GM23338 (cell line): Measurements from ENCODE around the gene INPP4A. TPM values are rescaled to one million over a fixed set of nuclear protein-coding genes. Genes with fewer than 3 reads are reported as not detected.

Experiments used
- ATAC-seq: fragments of 200-7000 bp; cut with Tn5 transposase; 3 replicates; pipeline ENCODE4 v1.9.1; 2020
- DNase-seq: peaks from one replicate; pipeline ENCODE4 v3.0.0-alpha.2; 2015; ENCODE audit warnings: low spot score
- H2AFZ ChIP-seq: fragments of 200-600 bp; sonication (generic); 2 replicates; pipeline ENCODE4 v1.8.0; 2016; ENCODE audit warnings: antibody characterized with exemption, mild to moderate bottlenecking, moderate library complexity
- H3F3A ChIP-seq: fragments of 200-600 bp; sonication (generic); replicated peaks from 2 replicates; pipeline ENCODE4 v1.8.0; 2017; ENCODE audit warnings: antibody characterized with exemption, mixed run types, low read depth
- H3K27ac ChIP-seq: fragments of 200-600 bp; sonication (generic); 2 replicates; pipeline ENCODE4 v1.6.1; 2016; ENCODE audit warnings: low read depth
- H3K27me3 ChIP-seq: fragments of 200-600 bp; sonication (generic); 2 replicates; pipeline ENCODE4 v1.8.0; 2016; ENCODE audit warnings: mild to moderate bottlenecking, mixed run types, moderate library complexity; ENCODE audit not compliant: insufficient read depth
- H3K36me3 ChIP-seq: fragments of 200-600 bp; sonication (generic); 2 replicates; pipeline ENCODE4 v1.8.0; 2016; ENCODE audit warnings: mild to moderate bottlenecking; ENCODE audit not compliant: insufficient read depth
- H3K4me1 ChIP-seq: fragments of 200-600 bp; sonication (generic); 2 replicates; pipeline ENCODE4 v1.8.0; 2016; ENCODE audit warnings: mild to moderate bottlenecking, moderate library complexity; ENCODE audit not compliant: insufficient read depth
- H3K4me2 ChIP-seq: fragments of 200-600 bp; sonication (generic); 2 replicates; pipeline ENCODE4 v1.7.1; 2017; ENCODE audit warnings: mixed run types
- H3K4me3 ChIP-seq: fragments of 200-600 bp; sonication (generic); 2 replicates; pipeline ENCODE4 v1.6.1; 2016; ENCODE audit warnings: mixed run types
- H3K79me2 ChIP-seq: fragments of 200-600 bp; sonication (generic); replicated peaks from 2 replicates; pipeline ENCODE4 v1.8.0; 2017; ENCODE audit warnings: mild to moderate bottlenecking; ENCODE audit not compliant: insufficient read depth
- H3K9me2 ChIP-seq: fragments of 200-600 bp; sonication (generic); 2 replicates; pipeline ENCODE4 v1.8.0; 2017; ENCODE audit not compliant: insufficient read depth
- H4K20me1 ChIP-seq: fragments of 200-600 bp; sonication (generic); replicated peaks from 2 replicates; pipeline ENCODE4 v1.8.0; 2017; ENCODE audit warnings: mild to moderate bottlenecking; ENCODE audit not compliant: insufficient read depth
- H3K27ac Mint-ChIP-seq: 2 replicates; pipeline ENCODE4 v1.8.0; 2020; ENCODE audit warnings: inconsistent platforms, mild to moderate bottlenecking, moderate library complexity, mixed read lengths
- H3K27me3 Mint-ChIP-seq: 3 replicates; pipeline ENCODE4 v1.8.0; 2022; ENCODE audit warnings: low read depth, mild to moderate bottlenecking, moderate library complexity, mixed read lengths, inconsistent platforms; ENCODE audit not compliant: insufficient read depth, poor library complexity
- H3K36me3 Mint-ChIP-seq: 3 replicates; pipeline ENCODE4 v1.8.0; 2021; ENCODE audit warnings: low read depth, mild to moderate bottlenecking, inconsistent platforms, moderate library complexity, mixed read lengths
- H3K4me1 Mint-ChIP-seq: 3 replicates; pipeline ENCODE4 v1.8.0; 2020; ENCODE audit warnings: mild to moderate bottlenecking, inconsistent platforms, mixed read lengths
- H3K4me3 Mint-ChIP-seq: 3 replicates; pipeline ENCODE4 v1.8.0; 2021; ENCODE audit warnings: moderate library complexity, mild to moderate bottlenecking, inconsistent platforms, mixed read lengths
- H3K9me3 Mint-ChIP-seq: 3 replicates; pipeline ENCODE4 v1.8.0; 2020; ENCODE audit warnings: moderate library complexity, mild to moderate bottlenecking, inconsistent platforms, mixed read lengths
- CREB1 ChIP-seq: fragments of 250-450 bp; sonication (Bioruptor Pico); IDR thresholded peaks from 2 replicates; pipeline ENCODE4 v1.5.0; 2020; ENCODE audit warnings: low read depth, mild to moderate bottlenecking, moderate library complexity
- EZH2 ChIP-seq: fragments of 200-600 bp; sonication (generic); IDR thresholded peaks from one replicate; pipeline ENCODE4 v1.8.0; 2017; ENCODE audit warnings: antibody characterized with exemption, mild to moderate bottlenecking, low read depth; ENCODE audit not compliant: unreplicated experiment
- EZH2phosphoT487 ChIP-seq: fragments of 200-600 bp; sonication (generic); IDR thresholded peaks from one replicate; pipeline ENCODE4 v1.8.1; 2018; ENCODE audit warnings: antibody characterized with exemption; ENCODE audit not compliant: unreplicated experiment
- JUNB ChIP-seq: IDR thresholded peaks from one replicate; pipeline ENCODE4 v1.6.1; 2016; ENCODE audit warnings: antibody characterized with exemption; ENCODE audit not compliant: unreplicated experiment
- NANOG ChIP-seq: IDR thresholded peaks from 2 replicates; pipeline ENCODE4 v1.6.1; 2016; ENCODE audit warnings: antibody characterized with exemption, borderline replicate concordance
- POLR2AphosphoS5 ChIP-seq: IDR thresholded peaks from 2 replicates; pipeline ENCODE4 v1.6.1; 2016; ENCODE audit warnings: antibody characterized with exemption, low read depth
- STAT1 ChIP-seq: IDR thresholded peaks from one replicate; pipeline ENCODE4 v1.6.1; 2016; ENCODE audit warnings: antibody characterized with exemption; ENCODE audit not compliant: unreplicated experiment
- ZNF114 ChIP-seq: fragments of 250-450 bp; sonication (Bioruptor Pico); IDR thresholded peaks from 2 replicates; pipeline ENCODE4 v1.5.0; 2020; ENCODE audit warnings: mild to moderate bottlenecking, moderate library complexity
- ZNF331 ChIP-seq: fragments of 250-450 bp; sonication (Bioruptor Pico); IDR thresholded peaks from 2 replicates; pipeline ENCODE4 v1.5.0; 2020; ENCODE audit warnings: low read depth, mild to moderate bottlenecking, moderate library complexity
- polyA plus RNA-seq: library from polyadenylated mRNA; unstranded; fragments of >200 nt; fragmentation: Nextera tagmentation; extraction: Ambion mirVana; gene quantifications from 2 replicates; pipeline ENCODE4 v1.2.1, GENCODE V29; 2016
- total RNA-seq: library from RNA; depleted of rRNA; stranded (reverse); fragments of >200 nt; shearing (Covaris generic); gene quantifications from 2 replicates; pipeline ENCODE4 v1.2.3, GENCODE V29; 2014
- TF ChIP-seq, protein P1 (sequence below): IDR thresholded peaks from one replicate; pipeline ENCODE4 v1.6.1; 2018; ENCODE audit warnings: antibody characterized with exemption; ENCODE audit not compliant: unreplicated experiment
- TF ChIP-seq, protein P2 (sequence below): fragments of 250-450 bp; sonication (Bioruptor Pico); IDR thresholded peaks from 2 replicates; pipeline ENCODE4 v1.5.0; 2020; ENCODE audit warnings: mild to moderate bottlenecking, moderate library complexity
- TF ChIP-seq, protein P3 (sequence below): IDR thresholded peaks from 2 replicates; pipeline ENCODE4 v1.6.1; 2016; ENCODE audit warnings: antibody characterized with exemption
- TF ChIP-seq, protein P4 (sequence below), 2 experiments: fragments of 200-600 bp in 1 of 2; sonication (generic) in 1 of 2; conservative IDR thresholded peaks; 2 replicates each; pipeline versions ENCODE4 v1.5.1 to v1.6.1; 2016 to 2017; ENCODE audit warnings: antibody characterized with exemption in 2 of 2, low read depth in 2 of 2, mild to moderate bottlenecking in 2 of 2, moderate library complexity in 1 of 2

INPP4A gene
- total and polyA plus RNA-seq, 2 experiments from 2014 or later, result 8.5 to 36.9 TPM

DNA sequence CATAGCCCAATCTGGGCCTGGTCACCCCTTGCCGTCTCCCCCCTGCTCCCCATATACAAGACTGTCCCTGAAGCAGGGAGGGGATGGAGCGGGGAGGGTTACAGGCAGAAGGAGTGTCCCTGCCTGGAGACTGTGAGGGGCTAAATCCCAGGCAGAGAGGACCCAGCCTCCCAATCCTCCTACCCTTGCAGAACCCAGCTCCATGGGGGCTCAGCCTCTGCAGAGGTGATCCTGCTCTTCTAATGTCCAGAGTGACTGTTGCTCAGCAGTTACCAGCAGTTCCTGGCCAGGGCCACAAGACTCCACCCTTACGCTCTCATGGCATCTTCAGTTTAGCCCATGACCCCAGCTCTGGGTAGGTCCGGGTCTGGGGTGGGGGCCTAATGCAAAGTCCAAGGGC, 105.5 kb downstream of the INPP4A start:
- ATAC-seq, result no peak
- peaks cover 42% of the 10 kb centered on the region for H3K36me3 Mint-ChIP-seq
- peaks cover 6% of the 10 kb centered on the region; the same call in 1 of the 2 replicates for H4K20me1 ChIP-seq

More for the DNA sequence above, 105.5 kb downstream of the INPP4A start:
- H3K27ac Mint-ChIP-seq, result no peak overlapping the region
- H3K4me3 ChIP-seq, result no peak overlapping the region
- H2AFZ ChIP-seq, result no peak overlapping the region
- no peak overlapping the region for H3K27ac ChIP-seq
- H3K79me2 ChIP-seq, result no peaks in the 10 kb centered on the region
- H3F3A ChIP-seq, result no peaks in the 10 kb centered on the region
- H3K9me3 Mint-ChIP-seq, result no peaks in the 10 kb centered on the region
- TF ChIP-seq POLR2AphosphoS5 (no peak), CREB1 (no peak), JUNB (no peak), EZH2 (no peak), EZH2phosphoT487 (no peak), NANOG (no peak), ZNF331 (no peak), STAT1 (no peak), ZNF114 (CRISPR knock-in tag) (no peak)
- TF ChIP-seq, protein P1, sequence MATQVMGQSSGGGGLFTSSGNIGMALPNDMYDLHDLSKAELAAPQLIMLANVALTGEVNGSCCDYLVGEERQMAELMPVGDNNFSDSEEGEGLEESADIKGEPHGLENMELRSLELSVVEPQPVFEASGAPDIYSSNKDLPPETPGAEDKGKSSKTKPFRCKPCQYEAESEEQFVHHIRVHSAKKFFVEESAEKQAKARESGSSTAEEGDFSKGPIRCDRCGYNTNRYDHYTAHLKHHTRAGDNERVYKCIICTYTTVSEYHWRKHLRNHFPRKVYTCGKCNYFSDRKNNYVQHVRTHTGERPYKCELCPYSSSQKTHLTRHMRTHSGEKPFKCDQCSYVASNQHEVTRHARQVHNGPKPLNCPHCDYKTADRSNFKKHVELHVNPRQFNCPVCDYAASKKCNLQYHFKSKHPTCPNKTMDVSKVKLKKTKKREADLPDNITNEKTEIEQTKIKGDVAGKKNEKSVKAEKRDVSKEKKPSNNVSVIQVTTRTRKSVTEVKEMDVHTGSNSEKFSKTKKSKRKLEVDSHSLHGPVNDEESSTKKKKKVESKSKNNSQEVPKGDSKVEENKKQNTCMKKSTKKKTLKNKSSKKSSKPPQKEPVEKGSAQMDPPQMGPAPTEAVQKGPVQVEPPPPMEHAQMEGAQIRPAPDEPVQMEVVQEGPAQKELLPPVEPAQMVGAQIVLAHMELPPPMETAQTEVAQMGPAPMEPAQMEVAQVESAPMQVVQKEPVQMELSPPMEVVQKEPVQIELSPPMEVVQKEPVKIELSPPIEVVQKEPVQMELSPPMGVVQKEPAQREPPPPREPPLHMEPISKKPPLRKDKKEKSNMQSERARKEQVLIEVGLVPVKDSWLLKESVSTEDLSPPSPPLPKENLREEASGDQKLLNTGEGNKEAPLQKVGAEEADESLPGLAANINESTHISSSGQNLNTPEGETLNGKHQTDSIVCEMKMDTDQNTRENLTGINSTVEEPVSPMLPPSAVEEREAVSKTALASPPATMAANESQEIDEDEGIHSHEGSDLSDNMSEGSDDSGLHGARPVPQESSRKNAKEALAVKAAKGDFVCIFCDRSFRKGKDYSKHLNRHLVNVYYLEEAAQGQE, result no peak
- TF ChIP-seq, protein P2, sequence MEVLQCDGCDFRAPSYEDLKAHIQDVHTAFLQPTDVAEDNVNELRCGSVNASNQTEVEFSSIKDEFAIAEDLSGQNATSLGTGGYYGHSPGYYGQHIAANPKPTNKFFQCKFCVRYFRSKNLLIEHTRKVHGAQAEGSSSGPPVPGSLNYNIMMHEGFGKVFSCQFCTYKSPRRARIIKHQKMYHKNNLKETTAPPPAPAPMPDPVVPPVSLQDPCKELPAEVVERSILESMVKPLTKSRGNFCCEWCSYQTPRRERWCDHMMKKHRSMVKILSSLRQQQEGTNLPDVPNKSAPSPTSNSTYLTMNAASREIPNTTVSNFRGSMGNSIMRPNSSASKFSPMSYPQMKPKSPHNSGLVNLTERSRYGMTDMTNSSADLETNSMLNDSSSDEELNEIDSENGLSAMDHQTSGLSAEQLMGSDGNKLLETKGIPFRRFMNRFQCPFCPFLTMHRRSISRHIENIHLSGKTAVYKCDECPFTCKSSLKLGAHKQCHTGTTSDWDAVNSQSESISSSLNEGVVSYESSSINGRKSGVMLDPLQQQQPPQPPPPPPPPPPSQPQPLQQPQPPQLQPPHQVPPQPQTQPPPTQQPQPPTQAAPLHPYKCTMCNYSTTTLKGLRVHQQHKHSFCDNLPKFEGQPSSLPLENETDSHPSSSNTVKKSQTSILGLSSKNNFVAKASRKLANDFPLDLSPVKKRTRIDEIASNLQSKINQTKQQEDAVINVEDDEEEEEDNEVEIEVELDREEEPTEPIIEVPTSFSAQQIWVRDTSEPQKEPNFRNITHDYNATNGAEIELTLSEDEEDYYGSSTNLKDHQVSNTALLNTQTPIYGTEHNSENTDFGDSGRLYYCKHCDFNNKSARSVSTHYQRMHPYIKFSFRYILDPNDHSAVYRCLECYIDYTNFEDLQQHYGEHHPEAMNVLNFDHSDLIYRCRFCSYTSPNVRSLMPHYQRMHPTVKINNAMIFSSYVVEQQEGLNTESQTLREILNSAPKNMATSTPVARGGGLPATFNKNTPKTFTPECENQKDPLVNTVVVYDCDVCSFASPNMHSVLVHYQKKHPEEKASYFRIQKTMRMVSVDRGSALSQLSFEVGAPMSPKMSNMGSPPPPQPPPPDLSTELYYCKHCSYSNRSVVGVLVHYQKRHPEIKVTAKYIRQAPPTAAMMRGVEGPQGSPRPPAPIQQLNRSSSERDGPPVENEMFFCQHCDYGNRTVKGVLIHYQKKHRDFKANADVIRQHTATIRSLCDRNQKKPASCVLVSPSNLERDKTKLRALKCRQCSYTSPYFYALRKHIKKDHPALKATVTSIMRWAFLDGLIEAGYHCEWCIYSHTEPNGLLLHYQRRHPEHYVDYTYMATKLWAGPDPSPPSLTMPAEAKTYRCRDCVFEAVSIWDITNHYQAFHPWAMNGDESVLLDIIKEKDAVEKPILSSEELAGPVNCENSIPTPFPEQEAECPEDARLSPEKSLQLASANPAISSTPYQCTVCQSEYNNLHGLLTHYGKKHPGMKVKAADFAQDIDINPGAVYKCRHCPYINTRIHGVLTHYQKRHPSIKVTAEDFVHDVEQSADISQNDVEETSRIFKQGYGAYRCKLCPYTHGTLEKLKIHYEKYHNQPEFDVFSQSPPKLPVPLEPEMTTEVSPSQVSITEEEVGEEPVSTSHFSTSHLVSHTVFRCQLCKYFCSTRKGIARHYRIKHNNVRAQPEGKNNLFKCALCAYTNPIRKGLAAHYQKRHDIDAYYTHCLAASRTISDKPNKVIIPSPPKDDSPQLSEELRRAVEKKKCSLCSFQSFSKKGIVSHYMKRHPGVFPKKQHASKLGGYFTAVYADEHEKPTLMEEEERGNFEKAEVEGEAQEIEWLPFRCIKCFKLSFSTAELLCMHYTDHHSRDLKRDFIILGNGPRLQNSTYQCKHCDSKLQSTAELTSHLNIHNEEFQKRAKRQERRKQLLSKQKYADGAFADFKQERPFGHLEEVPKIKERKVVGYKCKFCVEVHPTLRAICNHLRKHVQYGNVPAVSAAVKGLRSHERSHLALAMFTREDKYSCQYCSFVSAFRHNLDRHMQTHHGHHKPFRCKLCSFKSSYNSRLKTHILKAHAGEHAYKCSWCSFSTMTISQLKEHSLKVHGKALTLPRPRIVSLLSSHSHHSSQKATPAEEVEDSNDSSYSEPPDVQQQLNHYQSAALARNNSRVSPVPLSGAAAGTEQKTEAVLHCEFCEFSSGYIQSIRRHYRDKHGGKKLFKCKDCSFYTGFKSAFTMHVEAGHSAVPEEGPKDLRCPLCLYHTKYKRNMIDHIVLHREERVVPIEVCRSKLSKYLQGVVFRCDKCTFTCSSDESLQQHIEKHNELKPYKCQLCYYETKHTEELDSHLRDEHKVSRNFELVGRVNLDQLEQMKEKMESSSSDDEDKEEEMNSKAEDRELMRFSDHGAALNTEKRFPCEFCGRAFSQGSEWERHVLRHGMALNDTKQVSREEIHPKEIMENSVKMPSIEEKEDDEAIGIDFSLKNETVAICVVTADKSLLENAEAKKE (CRISPR knock-in tag), result no peak
- TF ChIP-seq, protein P3, sequence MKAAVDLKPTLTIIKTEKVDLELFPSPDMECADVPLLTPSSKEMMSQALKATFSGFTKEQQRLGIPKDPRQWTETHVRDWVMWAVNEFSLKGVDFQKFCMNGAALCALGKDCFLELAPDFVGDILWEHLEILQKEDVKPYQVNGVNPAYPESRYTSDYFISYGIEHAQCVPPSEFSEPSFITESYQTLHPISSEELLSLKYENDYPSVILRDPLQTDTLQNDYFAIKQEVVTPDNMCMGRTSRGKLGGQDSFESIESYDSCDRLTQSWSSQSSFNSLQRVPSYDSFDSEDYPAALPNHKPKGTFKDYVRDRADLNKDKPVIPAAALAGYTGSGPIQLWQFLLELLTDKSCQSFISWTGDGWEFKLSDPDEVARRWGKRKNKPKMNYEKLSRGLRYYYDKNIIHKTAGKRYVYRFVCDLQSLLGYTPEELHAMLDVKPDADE, result no peak
- TF ChIP-seq, protein P4, sequence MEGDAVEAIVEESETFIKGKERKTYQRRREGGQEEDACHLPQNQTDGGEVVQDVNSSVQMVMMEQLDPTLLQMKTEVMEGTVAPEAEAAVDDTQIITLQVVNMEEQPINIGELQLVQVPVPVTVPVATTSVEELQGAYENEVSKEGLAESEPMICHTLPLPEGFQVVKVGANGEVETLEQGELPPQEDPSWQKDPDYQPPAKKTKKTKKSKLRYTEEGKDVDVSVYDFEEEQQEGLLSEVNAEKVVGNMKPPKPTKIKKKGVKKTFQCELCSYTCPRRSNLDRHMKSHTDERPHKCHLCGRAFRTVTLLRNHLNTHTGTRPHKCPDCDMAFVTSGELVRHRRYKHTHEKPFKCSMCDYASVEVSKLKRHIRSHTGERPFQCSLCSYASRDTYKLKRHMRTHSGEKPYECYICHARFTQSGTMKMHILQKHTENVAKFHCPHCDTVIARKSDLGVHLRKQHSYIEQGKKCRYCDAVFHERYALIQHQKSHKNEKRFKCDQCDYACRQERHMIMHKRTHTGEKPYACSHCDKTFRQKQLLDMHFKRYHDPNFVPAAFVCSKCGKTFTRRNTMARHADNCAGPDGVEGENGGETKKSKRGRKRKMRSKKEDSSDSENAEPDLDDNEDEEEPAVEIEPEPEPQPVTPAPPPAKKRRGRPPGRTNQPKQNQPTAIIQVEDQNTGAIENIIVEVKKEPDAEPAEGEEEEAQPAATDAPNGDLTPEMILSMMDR (conservative IDR thresholded peaks at IDR 0.05; ENCODE audit: low read depth in 2 of 2), result no peak
- H3K27me3 ChIP-seq, result no peaks in the 10 kb centered on the region
- H3K4me2 ChIP-seq, result no peak overlapping the region
- H3K36me3 ChIP-seq, result no peaks in the 10 kb centered on the region; the same call in 1 of the 2 replicates
- H3K4me1 Mint-ChIP-seq, result no peaks in the 10 kb centered on the region
- no peak for DNase-seq
- no peaks in the 10 kb centered on the region for H3K4me1 ChIP-seq
- no peaks in the 10 kb centered on the region for H3K9me2 ChIP-seq
- peaks cover 9% of the 10 kb centered on the region for H3K27me3 Mint-ChIP-seq
- H3K4me3 Mint-ChIP-seq, result no peak overlapping the region
